Gastroesophageal sphincter (tissue), 4 donors: ENCODE measurements around the gene CTAGE1. TPM values are rescaled to one million over a fixed set of nuclear protein-coding genes. Genes with fewer than 3 reads are reported as not detected.
A peak's percentile ranks its signal among the peaks of the same experiment; 100 is the strongest.

Experiments
- ATAC-seq: fragments of 150-250 bp; one replicate; pipeline ENCODE4 v1.9.1; 2016; ENCODE audit warnings: mild to moderate bottlenecking, moderate library complexity
- H3K27ac ChIP-seq, 4 donors: fragments of 200-600 bp; sonication (generic) in 3 of 4; 1 replicate in 3 of 4; 2 replicates in 1 of 4; pipeline ENCODE4 v1.5.1; 2016 to 2019
- H3K27me3 ChIP-seq: fragments of 200-600 bp; sonication (generic); one replicate; pipeline ENCODE4 v1.5.1; 2019
- H3K36me3 ChIP-seq, 2 donors: fragments of 200-600 bp; sonication (generic); one replicate each; pipeline ENCODE4 v1.5.1; 2019; ENCODE audit warnings: control low read depth in 1 of 2
- H3K4me1 ChIP-seq, 3 donors: fragments of 200-600 bp; sonication (generic); 1 replicate in 2 of 3; 2 replicates in 1 of 3; pipeline ENCODE4 v1.5.1; 2016 to 2019; ENCODE audit warnings: control low read depth in 2 of 3
- H3K4me3 ChIP-seq, 2 donors: fragments of 200-600 bp; sonication (generic); one replicate each; pipeline ENCODE4 v1.5.1; 2019; ENCODE audit warnings: mild to moderate bottlenecking in 1 of 2, moderate library complexity in 1 of 2
- H3K9me3 ChIP-seq, 3 donors: fragments of 200-600 bp; sonication (generic); one replicate each; pipeline ENCODE4 v1.5.1; 2017 to 2019; ENCODE audit warnings: control low read depth in 2 of 3
- CTCF ChIP-seq, 4 experiments: fragments of 200-600 bp in 2 of 4; fragments of 450-650 bp in 2 of 4; sonication (generic) in 1 of 4; IDR thresholded peaks; one replicate each; pipeline ENCODE4 v1.5.1; 2017 to 2019; ENCODE audit warnings: antibody characterized with exemption in 4 of 4, mild to moderate bottlenecking in 2 of 4, moderate library complexity in 2 of 4
- EP300 ChIP-seq: sonication (generic); formaldehyde crosslinking; IDR thresholded peaks from one replicate; pipeline ENCODE4 v1.6.1; 2017; ENCODE audit warnings: antibody characterized with exemption, mild to moderate bottlenecking
- POLR2A ChIP-seq, 2 donors: fragments of 450-650 bp; IDR thresholded peaks; one replicate each; pipeline ENCODE4 v1.6.1; 2017; ENCODE audit warnings: antibody characterized with exemption in 2 of 2, mild to moderate bottlenecking in 2 of 2, moderate library complexity in 1 of 2
- POLR2AphosphoS5 ChIP-seq: sonication (generic); formaldehyde crosslinking; IDR thresholded peaks from one replicate; pipeline ENCODE4 v1.6.1; 2017; ENCODE audit warnings: antibody characterized with exemption
- WGBS, 2 donors: methylation state at CpG; one replicate each; pipeline ENCODE4 v1.1.5; 2018; ENCODE audit warnings: low coverage in 1 of 2; 5-methylcytosine and 5-hydroxymethylcytosine counted together
- total RNA-seq, 4 donors: library from RNA; depleted of rRNA; stranded (reverse); fragments of >200 nt; gene quantifications; one replicate each; pipeline ENCODE4 v1.1.0, GENCODE V29; 2016

The CTAGE1 gene
- total RNA-seq, 4 donors from 2014 or later, result not detected

DNA sequence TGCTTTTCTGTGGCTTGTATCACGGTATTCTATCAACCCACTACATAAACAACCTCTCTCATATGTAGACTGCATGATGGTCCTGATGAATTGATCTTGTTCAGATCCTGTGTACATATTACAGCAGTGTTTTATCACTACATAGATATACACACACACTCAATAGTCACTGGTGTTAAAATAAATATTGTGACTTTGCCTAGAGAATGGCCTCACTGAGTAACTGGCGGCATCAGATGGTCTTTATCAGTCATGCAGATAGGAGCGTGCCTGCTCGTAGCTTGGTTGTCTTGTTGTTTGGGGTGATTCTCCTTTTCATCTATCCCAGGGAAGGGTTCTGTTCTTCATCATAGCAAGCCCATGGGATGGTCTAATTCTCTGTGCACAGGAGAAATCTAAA lies 18.4 kb upstream of the CTAGE1 start:
- no peaks in the 10 kb centered on the region for H3K4me1 ChIP-seq
- no peaks in the 10 kb centered on the region for H3K36me3 ChIP-seq
- no peak overlapping the region for H3K4me3 ChIP-seq
- TF ChIP-seq CTCF (IDR thresholded peaks at IDR 0.05), result no peak
- TF ChIP-seq EP300, result no peak
- TF ChIP-seq POLR2AphosphoS5, result no peak
- no peak for TF ChIP-seq POLR2A (IDR thresholded peaks at IDR 0.05)
- no peaks in the 10 kb centered on the region for H3K27me3 ChIP-seq
- H3K27ac ChIP-seq, result no peak overlapping the region
- no peak for ATAC-seq
- WGBS, 2 donors, result 89 to 96% methylated on average over 4 of the region's 4 CpGs
- no peaks in the 10 kb centered on the region for H3K9me3 ChIP-seq

DNA sequence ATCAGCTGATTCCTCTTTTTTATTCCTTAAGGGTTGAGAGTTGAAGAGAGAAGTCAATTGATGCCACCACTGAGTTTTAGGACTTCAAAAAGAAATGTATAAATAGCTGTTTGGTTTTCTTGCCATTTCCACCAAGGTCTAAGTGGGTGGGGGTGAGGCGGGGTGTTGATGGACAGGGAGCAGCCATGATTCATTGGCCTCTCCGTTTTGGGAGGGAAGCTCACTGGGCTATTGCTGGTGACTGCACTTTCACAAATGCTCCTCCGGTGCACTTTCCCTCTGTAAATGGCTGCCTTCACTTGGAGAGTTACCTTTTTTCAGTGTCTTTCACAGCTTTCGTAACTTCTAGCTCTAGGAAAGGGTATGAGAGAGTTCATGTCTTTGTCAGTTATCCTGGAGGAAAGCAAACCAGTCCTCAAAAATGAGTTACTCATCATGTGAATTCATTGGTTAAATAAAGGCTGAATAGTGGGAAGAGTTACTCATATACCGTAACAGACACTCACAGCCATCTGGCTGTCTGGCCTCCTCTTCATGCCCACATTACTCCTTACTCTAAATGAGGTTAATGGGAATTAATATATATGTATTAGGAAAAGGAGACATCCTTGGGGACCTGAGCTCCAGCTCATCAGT lies 17.4 kb upstream of the CTAGE1 start:
- Histone ChIP-seq H3K4me1 (no peaks in the 10 kb centered on the region), H3K4me3 (no peak overlapping the region), H3K27ac (no peak overlapping the region), H3K9me3 (no peaks in the 10 kb centered on the region), H3K27me3 (no peaks in the 10 kb centered on the region), H3K36me3 (no peaks in the 10 kb centered on the region)
- WGBS, 2 donors, result 62 to 75% methylated on average over 3 to 4 of the region's 5 CpGs
- TF ChIP-seq CTCF (IDR thresholded peaks at IDR 0.05) (no peak), POLR2A (IDR thresholded peaks at IDR 0.05) (no peak), POLR2AphosphoS5 (no peak), EP300 (no peak)
- ATAC-seq, result no peak

GRCh38 chr18:22433956-22434355 lies 16.2 kb upstream of the CTAGE1 start:
- H3K36me3 ChIP-seq, result no peaks in the 10 kb centered on the region
- H3K4me3 ChIP-seq, result no peak overlapping the region
- H3K4me1 ChIP-seq, result no peaks in the 10 kb centered on the region
- ATAC-seq, result no peak
- H3K9me3 ChIP-seq, result no peaks in the 10 kb centered on the region
- H3K27ac ChIP-seq, result no peak overlapping the region
- H3K27me3 ChIP-seq, result no peaks in the 10 kb centered on the region
- no peak for TF ChIP-seq POLR2AphosphoS5
- no peak for TF ChIP-seq POLR2A (IDR thresholded peaks at IDR 0.05)
- TF ChIP-seq EP300, result no peak
- no peak for TF ChIP-seq CTCF (IDR thresholded peaks at IDR 0.05)
- 73 to 79% methylated on average over 3 to 7 of the region's 7 CpGs for WGBS, 2 donors

DNA sequence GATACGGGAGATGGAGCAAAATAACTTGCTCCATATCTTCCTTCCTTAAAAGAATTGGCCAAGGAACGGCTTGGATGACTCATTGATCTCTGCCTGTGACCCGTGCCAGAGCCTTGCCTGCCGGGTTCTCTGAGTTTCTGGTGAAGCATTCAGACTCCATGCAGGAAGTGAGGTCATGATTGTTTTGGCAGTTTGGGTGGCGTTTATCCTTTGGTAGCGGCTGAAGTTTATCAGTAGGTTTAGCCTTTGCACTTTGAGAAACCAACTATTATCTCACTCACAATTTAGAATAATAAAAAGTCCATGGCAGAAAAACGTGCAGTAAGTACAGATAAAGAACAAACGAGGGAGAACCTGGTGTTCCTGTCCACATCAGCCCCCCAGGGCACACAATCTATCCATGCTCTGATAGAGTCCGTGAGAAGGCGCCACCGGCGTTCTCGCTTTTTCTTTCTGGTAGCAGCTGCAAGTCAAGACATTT lies 15.0 kb upstream of the CTAGE1 start:
- Histone ChIP-seq H3K4me1 (no peaks in the 10 kb centered on the region), H3K36me3 (no peaks in the 10 kb centered on the region), H3K9me3 (no peaks in the 10 kb centered on the region), H3K4me3 (no peak overlapping the region), H3K27me3 (no peaks in the 10 kb centered on the region), H3K27ac (peak overlapping the region in 2 of 4 donors; percentile 19 to 20)
- peak; percentile 89 for ATAC-seq
- TF ChIP-seq CTCF (IDR thresholded peaks at IDR 0.05) (no peak), POLR2A (IDR thresholded peaks at IDR 0.05) (no peak), EP300 (no peak), POLR2AphosphoS5 (no peak)
- 22 to 45% methylated on average over 5 to 12 of the region's 13 CpGs for WGBS, 2 donors

DNA sequence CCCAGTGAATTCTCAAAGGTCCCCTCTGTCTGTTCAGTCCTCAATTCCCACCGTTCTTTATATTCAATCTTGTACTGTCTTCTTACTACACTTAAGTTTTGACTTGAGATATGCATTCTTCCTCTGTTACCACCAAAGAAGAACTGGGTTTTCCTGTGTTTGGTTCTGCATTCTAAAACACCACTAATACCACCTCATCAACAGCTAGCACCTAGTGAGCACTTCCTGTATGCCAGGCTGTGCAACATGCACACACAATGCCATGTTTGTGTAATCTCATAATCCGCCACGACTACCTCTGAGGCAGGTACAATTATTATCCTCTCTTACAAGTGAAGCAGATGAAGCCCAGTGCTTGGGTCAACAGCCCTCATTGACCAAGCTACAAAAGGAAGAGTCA lies 11.8 kb upstream of the CTAGE1 start:
- H3K4me1 ChIP-seq, result no peaks in the 10 kb centered on the region
- no peak overlapping the region for H3K4me3 ChIP-seq
- no peak overlapping the region for H3K27ac ChIP-seq
- no peaks in the 10 kb centered on the region for H3K27me3 ChIP-seq
- TF ChIP-seq POLR2A (IDR thresholded peaks at IDR 0.05), result no peak
- no peak for TF ChIP-seq EP300
- no peak for TF ChIP-seq CTCF (IDR thresholded peaks at IDR 0.05)
- no peak for TF ChIP-seq POLR2AphosphoS5
- ATAC-seq, result no peak
- WGBS, 2 donors, result 89 to 100% methylated on average over 1 to 2 of the region's 3 CpGs
- no peaks in the 10 kb centered on the region for H3K9me3 ChIP-seq
- no peaks in the 10 kb centered on the region for H3K36me3 ChIP-seq
